NCI-H69 (cell line): ENCODE measurements around the gene PLCL1.

ENCODE experiments used
- DNase-seq: peaks from one replicate; lab custom pipeline; 2025; lab: John Stamatoyannopoulos, UW

Gene PLCL1

DNA sequence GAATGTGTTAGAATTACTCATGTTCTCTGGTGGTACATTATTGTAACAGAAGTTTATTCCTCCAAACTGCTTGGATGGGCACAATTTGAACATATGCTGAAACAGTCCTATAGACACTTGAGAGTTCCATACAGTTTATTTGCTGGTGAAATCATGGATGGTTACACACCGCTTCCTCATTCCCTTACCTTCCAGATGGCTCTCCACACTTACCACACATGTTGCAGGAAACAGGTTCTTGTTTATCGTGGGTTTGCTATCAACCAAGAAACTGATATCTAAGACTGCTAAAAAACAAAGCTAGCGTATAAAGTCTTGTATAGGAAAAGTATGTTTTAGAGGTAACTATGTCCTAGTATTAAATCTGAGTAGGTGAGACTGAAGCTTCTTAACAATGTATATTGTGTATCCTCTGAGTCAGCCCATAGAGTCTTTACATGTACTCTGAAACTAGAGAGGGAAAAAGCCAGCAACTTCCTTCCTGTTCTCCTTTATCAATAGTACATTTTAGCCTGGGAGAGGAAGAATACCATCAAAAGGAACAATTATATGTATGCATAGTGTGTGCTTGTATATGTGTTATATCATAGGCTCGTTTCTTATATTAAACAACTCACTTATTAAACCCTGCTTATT is 313.1 kb downstream of the PLCL1 start:
- no peak for DNase-seq

DNA sequence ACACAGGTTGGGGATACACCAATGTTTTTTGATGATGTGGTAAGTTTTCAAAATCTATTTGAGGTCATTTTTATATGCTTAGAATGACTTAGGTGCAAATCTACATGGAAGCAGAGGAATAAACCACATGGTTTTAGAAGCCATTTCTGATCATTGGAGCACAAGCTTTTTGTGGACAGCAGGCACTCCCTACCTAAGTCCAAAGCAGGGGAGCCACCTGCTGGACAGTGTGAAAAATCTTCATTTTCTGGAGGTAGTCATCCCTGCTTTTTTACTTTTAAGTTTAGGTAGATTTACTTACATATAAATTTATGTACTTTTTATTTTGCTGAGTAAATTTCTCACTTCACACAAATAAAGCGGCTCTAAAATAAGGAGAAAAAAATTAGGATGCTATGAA is 323.2 kb downstream of the PLCL1 start:
- peak; percentile 82 for DNase-seq

DNA sequence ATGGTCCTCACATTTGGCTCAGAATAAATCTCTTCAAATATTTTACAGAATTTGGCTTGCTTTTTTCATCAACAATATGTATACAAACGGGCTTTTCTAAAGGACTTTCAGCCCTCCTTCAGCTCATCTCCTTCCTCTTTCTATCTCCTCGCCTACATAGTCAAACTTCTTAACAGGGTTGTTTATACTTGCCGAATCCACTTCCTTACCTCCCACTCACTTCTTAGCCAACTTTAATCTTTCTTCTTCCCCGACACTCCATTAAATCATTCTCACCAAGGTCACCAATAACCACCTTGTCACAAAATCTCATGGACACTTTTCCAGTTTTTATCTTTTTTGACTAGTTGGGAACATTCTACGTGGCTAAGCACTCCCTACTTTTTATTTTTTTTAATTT is 325.2 kb downstream of the PLCL1 start:
- no peak for DNase-seq

DNA sequence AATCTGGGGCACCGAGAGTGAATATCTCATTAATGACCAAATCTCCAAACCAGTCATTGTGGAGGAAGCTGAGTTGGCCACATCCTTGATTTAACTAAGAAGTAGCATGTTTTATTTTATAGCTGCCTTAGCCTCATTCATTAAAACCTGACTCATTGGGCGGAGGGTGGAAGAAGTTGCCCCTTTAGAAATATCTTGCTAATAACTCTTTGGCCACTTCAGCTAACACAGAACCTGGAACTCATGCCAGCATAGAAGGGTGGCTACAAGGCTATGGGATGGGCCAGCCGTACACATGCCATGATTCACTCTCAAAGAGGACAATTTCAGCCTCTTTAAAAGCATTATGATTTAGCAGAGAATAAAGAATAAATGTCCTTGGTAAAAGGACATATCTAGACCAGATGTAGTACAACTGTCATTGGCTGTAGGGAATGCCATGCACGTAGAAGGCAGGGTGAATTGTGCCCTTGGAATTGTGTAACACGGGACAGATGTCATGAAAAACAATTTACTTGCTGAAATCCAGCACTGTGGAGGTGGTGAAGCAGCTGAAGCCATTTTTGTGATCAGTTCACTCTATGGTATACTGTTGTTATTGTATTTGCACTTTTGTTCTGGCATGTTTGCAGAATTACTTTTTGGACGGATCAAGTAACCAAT is 330.0 kb downstream of the PLCL1 start:
- DNase-seq = no peak

GRCh38 chr2:198135481-198135934 is 331.1 kb downstream of the PLCL1 start:
- DNase-seq = peak; percentile 21

GRCh38 chr2:198136142-198136541 is 331.7 kb downstream of the PLCL1 start:
- DNase-seq = no peak

DNA sequence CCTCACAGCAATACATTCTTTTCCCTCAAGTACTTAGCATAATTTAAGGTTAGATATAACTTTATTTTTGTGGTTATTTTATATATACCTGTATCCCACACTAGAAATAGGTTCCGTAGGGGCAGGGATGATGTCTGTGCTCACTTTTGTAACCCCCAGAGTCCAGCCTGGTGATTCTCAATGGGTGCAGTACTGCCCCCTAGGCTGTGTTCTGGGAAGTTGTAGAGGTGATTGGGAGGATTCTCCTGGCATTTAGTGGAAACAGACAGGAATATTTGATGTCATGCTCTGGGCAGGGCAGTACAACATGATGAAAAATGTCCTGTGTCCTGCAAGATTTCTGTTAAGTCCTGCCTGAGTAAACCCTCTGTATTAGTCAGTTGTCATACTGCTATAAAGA is 333.3 kb downstream of the PLCL1 start:
- DNase-seq = peak; percentile 5

DNA sequence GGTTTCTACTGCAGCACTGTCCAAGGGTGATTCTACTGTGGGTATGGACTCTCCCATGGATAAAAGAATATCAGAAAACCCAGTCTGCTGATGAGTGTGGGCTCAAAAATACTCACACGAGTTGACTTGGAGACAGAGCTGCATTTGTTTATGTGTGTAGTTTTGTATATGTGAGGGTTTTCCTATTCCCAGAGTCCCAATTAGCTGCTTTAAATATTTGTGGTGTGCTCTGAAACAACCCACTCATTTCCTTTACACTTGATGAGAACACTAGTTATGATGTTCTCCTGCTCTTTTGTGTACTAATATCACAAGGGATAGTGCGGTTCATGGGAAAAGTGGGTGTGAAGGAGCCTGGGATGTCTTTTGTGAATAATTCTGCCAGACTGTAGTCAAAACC is 337.3 kb downstream of the PLCL1 start:
- DNase-seq = no peak

GRCh38 chr2:198143156-198143555 is 338.8 kb downstream of the PLCL1 start:
- DNase-seq = no peak

GRCh38 chr2:198143793-198144192 is 339.4 kb downstream of the PLCL1 start:
- DNase-seq = no peak

DNA sequence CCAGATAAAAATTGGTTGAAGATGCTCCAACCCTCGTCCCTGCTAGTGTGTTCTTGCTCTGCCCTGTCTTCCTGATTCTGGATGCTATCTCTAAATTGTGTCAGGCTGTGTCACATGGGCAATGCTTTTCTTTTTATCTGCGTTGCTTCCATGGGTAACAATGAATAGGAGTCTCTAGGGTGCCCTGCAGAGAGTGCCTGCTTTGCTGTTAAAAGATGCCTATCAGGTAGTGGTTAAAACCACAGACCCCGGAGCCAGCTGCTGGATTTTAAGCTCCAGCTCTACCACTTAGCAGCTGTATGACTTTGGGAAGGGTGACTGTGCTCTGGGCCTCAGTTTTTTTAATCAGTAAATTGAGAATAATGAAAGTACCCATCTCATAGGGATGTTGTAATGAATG is 340.3 kb downstream of the PLCL1 start:
- DNase-seq = peak; percentile 1

DNA sequence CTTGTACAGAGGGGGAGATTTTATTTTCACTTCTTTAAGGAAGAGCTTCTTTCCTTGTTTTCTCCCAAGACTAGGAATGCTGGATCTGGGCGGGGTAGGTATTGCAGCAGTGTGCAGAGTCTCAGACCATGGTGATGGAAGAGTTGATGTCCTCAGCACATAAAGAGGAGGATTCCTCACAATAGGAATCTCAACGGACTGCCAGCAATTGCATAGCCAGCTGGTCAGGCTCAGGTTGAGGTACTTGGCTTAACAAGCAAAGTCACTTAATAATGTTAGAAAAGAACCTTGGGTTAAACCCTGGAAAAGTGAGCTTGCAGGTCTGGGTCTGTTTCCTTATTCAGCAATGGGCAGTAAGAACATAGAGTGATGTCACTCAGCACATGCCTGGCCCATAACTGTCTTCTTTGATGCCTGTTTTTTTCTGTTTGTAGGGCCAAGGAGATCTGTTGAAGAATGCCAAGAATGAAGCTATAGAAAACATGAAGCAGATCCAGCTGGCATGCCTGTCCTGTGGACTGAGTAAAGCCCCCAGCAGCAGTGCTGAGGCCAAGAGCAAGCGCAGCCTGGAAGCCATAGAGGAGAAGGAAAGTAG is 342.1 kb downstream of the PLCL1 start:
- DNase-seq = no peak

- no peak for DNase-seq
Measured at GRCh38 chr2:198157314-198157713, 352.9 kb downstream of the PLCL1 start.

DNA sequence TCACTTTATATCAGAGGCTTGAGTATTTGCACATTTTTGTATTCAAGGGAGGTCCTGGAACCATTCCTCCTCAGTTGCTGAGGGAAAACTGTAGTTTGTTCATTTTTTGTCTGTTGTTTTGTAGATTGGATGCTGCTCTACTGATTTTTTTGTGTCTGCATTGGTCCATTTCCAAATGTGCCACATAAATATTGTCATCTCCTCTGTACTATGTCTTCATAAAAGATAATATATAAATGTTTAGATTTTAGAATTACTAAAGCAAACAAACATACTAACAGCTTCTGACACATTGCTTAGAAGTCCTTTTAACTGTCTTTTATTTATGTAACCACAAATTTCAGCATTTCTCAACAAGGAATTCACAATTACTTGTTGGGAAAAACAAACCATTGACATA is 356.8 kb downstream of the PLCL1 start:
- DNase-seq = no peak

GRCh38 chr2:198162276-198162675 is 357.9 kb downstream of the PLCL1 start:
- no peak for DNase-seq

DNA sequence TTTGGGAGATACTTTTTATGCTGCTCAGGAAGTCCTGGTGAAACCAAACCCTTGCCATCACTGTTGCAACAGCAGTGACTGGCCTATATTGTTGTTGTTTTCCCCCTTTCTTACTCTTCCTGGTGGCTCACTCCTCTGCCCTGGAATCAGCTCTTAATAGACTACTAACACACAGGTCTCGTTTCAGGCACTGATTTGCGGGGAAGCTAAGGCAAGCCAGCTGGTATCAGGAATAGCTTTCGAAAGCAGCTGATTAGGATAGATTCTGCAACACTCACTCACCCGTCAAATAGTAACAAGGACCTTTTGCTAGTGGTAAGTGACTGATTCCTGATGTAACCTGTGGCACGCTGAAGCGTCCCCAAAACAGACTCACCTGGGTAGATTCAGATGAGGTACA is 360.4 kb downstream of the PLCL1 start:
- DNase-seq = no peak

- no peak for DNase-seq
Measured at GRCh38 chr2:198165289-198165688, 360.9 kb downstream of the PLCL1 start.

GRCh38 chr2:198167346-198167745 is 363.0 kb downstream of the PLCL1 start:
- DNase-seq = no peak

DNA sequence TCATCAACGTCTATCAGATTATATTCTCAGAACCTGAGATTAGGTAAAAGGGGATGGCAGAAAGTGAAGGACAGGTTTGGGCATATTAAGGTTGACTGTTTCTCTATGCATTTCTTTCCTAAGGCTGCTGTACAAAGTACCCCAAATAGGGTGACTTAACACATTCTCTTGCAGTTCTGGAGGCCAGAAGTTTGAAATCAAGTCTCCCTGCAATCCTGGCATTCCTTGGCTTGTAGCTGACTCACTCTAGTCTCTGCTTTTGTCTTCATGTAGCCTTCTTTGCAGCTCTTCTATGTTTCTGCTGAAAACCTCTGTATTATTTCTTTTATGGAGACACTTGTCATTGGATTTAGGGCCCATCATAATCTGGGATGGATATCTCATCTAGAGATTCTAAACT is 364.3 kb downstream of the PLCL1 start:
- DNase-seq = no peak

DNA sequence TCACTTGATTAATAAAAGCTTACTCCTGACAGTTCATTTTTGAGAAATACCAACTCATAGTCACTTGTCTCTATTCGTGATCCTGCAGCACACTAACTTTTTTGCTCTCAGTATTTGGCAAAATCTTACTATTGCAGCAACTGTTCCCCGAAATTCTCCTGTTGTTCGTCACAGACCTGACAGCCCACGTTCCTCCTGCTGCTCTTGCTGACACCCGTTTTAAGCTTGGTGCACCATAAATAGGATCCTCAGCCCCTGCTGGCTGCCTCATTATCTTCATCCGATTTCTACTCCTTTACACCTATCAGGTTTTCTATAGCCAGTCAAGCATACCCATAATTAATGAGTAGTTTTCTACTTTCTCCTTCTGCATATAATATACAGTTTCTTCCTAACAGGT is 368.8 kb downstream of the PLCL1 start:
- DNase-seq = peak; percentile 44

DNA sequence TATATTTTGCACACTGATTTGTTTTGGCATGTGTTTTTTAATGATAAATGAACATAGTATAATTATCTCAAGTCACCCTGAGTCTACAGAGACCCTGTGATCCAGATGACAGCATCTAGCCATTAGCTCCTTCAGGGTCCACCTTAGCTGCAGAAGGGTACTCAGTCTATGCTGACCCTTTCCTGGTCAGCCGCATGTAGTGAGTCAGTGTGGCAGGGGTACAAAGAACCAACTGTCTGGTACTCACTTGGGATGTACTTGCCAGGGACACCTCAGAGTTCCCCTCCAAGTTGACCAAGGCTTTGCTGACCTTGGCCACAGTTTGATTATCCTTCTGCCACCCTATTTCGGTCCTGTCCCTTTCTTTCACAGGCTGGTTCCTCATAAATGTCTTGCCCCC is 369.5 kb downstream of the PLCL1 start:
- DNase-seq = no peak

DNA sequence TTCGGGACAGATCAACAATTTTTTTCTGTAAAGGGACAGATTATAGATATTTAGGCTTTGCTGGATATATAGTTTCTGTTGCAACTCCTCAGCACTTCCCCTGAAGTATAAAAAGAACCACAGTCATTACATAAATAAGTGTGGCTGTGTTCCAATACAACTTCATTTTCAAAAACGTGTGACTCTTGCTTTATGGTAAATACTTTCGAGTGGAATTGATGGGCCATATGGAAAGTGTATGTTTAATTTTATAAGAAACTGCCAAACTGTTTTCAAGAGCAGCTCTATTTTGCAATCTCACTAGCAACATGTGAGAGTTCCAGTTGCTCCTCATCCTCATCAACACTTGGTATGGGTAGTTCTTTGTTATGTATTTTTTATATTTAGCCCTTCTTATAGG is 370.9 kb downstream of the PLCL1 start:
- no peak for DNase-seq

GRCh38 chr2:198177040-198177439 is 372.6 kb downstream of the PLCL1 start:
- no peak for DNase-seq

- DNase-seq = no peak
Measured at GRCh38 chr2:198178766-198179165, 374.4 kb downstream of the PLCL1 start.
